ENCODE measurements around the gene KIRREL3.

DNA sequence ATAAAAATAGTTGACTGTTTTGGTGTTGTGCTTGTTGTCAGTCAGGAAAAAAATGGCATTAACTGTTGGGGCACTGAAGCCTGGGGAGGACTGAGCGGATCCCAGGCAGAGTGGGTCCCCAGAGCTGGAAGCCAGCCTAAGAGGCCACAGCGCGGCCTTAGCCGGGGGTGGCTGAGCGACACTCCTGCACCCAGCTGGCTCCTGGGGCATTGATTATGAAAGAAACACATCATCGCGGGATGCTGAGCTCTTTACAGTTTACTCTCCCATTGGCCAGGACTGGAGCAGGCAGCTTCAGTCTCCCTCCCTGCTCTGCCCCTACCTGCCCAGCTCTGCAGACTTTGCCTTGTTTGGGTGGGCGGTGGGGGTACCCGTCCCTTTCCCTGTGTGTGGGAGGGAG lies 523.6 kb downstream of the KIRREL3 start:
- TF ChIP-seq EZH2 (IDR thresholded peaks at IDR 0.05; ENCODE audit: insufficient read depth, poor library complexity, severe bottlenecking) (no peak), EZH2phosphoT487 (IDR thresholded peaks at IDR 0.05; ENCODE audit: insufficient read depth, low read depth) (no peak)
